ENCODE data around the gene UBE2J1.

Gene UBE2J1, protein sequence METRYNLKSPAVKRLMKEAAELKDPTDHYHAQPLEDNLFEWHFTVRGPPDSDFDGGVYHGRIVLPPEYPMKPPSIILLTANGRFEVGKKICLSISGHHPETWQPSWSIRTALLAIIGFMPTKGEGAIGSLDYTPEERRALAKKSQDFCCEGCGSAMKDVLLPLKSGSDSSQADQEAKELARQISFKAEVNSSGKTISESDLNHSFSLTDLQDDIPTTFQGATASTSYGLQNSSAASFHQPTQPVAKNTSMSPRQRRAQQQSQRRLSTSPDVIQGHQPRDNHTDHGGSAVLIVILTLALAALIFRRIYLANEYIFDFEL

DNA sequence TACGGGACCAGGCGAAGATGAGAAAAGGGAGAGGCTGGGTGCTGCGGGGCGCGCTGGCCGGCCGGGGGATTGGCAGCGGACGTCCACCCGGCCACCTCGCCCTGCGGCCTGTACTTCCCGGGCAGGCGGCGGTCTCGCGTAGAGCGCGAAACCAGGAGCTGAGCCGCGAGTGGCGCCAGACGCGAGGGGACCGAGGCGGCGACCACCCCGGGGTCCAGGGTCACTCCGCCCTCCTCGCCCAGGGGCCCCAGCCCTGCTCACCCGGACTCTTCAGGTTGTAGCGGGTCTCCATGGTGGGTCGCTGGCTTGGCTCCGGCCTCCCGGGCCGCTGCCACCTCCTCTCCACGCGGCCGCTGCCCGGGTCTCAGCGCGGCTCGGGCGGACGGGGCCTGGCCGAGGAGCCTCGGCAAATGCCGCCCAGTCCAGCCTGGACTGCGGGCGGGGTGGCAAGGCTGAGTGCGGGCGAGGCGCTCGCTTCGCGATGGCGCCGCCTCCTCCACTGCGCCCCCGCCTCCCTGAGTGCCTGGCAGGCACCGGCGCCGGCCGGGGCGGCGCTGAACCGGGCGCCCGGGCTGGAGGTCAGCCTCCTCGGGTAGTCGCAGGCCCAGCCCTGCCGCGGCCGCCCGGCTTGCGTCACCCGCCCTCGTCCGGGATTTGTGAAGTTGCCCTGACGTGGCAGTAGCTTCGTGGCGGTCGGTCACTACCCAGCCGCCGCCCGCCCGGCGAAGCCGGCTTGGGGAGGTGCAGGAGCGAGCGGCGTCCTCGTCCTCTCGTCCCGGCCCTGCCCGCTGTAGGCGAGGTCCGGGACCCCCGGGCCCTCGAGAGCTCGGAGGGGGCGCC is at the start of gene UBE2J1:
UBE2J1 (minus strand) TSS at position 445 of the 840 bp plus-strand sequence; CDS start at position 292, 153 bp downstream.
- H3K79me2 ChIP-seq (ENCODE audit: low read length) = peaks cover 81% of the 10 kb centered on the region
- H3K9me3 ChIP-seq (replicated peaks; ENCODE audit: insufficient read depth, low read length) = no peaks in the 10 kb centered on the region
- H3K27me3 ChIP-seq (replicated peaks; ENCODE audit: insufficient read depth, low read length) = no peaks in the 10 kb centered on the region
- no peak within 1 kb of the TSS for H2AFZ ChIP-seq (ENCODE audit: low read length)
- TF ChIP-seq EZH2phosphoT487 (IDR thresholded peaks at IDR 0.05; ENCODE audit: low read length) = no peak
- H3K4me3 ChIP-seq (ENCODE audit: low read length) = peak within 1 kb of the TSS; percentile 86
- peak within 1 kb of the TSS; percentile 95 for H3K4me2 ChIP-seq (ENCODE audit: low read depth, low read length)
- peaks cover 61% of the 10 kb centered on the region for H3K4me1 ChIP-seq (ENCODE audit: low read length)
- DNase-seq = peak; percentile 80
- H4K20me1 ChIP-seq (ENCODE audit: insufficient read depth, low read length) = peaks cover 7% of the 10 kb centered on the region; the same call in 1 of the 2 replicates
- H3K27ac ChIP-seq (ENCODE audit: low read length) = peak within 1 kb of the TSS; percentile 99
- H3K9me2 ChIP-seq (replicated peaks; ENCODE audit: insufficient read depth, low read length) = no peaks in the 10 kb centered on the region
- H3F3A ChIP-seq (ENCODE audit: insufficient read depth, low read length) = peaks cover 85% of the 10 kb centered on the region
- peak within 1 kb of the TSS; percentile 89 for H3K9ac ChIP-seq (ENCODE audit: low read length)
- peaks cover 4% of the 10 kb centered on the region; the same call in 1 of the 2 replicates for H3K36me3 ChIP-seq (replicated peaks; ENCODE audit: insufficient read depth, low read length)

DNA sequence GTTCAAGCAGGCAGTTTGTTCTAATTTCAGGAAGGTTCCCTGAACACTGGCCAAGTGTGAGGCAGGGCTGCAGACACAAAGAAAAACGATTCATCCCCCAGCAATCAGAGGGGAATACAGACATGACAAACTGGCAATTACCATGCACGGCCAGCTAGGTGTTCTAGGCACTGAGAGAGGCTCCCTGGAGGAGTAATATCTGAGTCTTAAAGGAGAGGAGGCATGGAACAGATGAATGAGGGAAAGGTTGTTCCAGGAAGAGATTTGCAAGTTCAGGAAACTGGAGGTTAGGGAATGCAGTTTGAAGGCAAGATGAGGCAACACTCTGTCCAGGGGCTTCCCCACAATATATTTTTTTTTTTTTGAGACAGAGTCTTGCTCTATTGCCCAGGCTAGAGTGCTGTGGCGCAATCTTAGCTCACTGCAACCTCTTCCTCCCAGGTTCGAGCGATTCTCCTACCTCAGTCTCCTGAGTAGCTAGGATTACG is 48.4 kb upstream of the UBE2J1 start:
- Histone ChIP-seq H3K4me1 (ENCODE audit: low read length) (peaks cover 11% of the 10 kb centered on the region), H2AFZ (ENCODE audit: low read length) (no peak overlapping the region), H3K4me3 (ENCODE audit: low read length) (no peak overlapping the region), H3K9me3 (replicated peaks; ENCODE audit: insufficient read depth, low read length) (no peaks in the 10 kb centered on the region), H3K27ac (ENCODE audit: low read length) (no peak overlapping the region), H3K79me2 (ENCODE audit: low read length) (peaks cover 99% of the 10 kb centered on the region), H3K9me2 (replicated peaks; ENCODE audit: insufficient read depth, low read length) (no peaks in the 10 kb centered on the region), H3F3A (ENCODE audit: insufficient read depth, low read length) (peaks cover 3% of the 10 kb centered on the region; the same call in 1 of the 2 replicates), H3K27me3 (replicated peaks; ENCODE audit: insufficient read depth, low read length) (no peaks in the 10 kb centered on the region), H4K20me1 (ENCODE audit: insufficient read depth, low read length) (peaks cover 10% of the 10 kb centered on the region; the same call in 1 of the 2 replicates), H3K4me2 (ENCODE audit: low read depth, low read length) (no peak overlapping the region), H3K36me3 (replicated peaks; ENCODE audit: insufficient read depth, low read length) (no peaks in the 10 kb centered on the region), H3K9ac (ENCODE audit: low read length) (no peak overlapping the region)
- DNase-seq = no peak
- TF ChIP-seq, protein P1, sequence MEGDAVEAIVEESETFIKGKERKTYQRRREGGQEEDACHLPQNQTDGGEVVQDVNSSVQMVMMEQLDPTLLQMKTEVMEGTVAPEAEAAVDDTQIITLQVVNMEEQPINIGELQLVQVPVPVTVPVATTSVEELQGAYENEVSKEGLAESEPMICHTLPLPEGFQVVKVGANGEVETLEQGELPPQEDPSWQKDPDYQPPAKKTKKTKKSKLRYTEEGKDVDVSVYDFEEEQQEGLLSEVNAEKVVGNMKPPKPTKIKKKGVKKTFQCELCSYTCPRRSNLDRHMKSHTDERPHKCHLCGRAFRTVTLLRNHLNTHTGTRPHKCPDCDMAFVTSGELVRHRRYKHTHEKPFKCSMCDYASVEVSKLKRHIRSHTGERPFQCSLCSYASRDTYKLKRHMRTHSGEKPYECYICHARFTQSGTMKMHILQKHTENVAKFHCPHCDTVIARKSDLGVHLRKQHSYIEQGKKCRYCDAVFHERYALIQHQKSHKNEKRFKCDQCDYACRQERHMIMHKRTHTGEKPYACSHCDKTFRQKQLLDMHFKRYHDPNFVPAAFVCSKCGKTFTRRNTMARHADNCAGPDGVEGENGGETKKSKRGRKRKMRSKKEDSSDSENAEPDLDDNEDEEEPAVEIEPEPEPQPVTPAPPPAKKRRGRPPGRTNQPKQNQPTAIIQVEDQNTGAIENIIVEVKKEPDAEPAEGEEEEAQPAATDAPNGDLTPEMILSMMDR (IDR thresholded peaks at IDR 0.05; ENCODE audit: low read length) = no peak
- TF ChIP-seq EZH2 (optimal IDR thresholded peaks at IDR 0.05; ENCODE audit: low read depth, low read length) (no peak), EZH2phosphoT487 (IDR thresholded peaks at IDR 0.05; ENCODE audit: low read length) (no peak)

DNA sequence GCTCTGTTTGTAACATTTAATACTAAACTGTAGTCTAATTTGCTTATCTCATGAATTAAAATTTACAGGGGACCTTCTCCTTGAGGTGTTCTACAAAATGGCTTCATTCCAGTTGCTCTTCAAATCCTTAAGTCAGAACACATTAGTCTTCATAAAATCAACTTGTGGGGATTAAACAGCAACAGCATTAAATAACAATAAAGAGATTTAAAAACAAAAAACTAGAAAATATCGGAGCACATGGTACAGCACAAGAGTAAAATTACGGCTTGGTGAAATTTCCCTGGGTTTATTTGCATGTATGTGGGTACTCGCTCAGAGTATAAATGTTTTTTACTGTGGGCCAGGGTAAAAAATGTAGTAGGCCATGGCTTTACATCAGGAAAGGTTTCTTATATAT is 47.5 kb upstream of the UBE2J1 start:
- TF ChIP-seq EZH2phosphoT487 (IDR thresholded peaks at IDR 0.05; ENCODE audit: low read length) (no peak), EZH2 (optimal IDR thresholded peaks at IDR 0.05; ENCODE audit: low read depth, low read length) (no peak)
- TF ChIP-seq, protein P1 (IDR thresholded peaks at IDR 0.05; ENCODE audit: low read length) = no peak
- no peak overlapping the region for H3K4me2 ChIP-seq (ENCODE audit: low read depth, low read length)
- peaks cover 99% of the 10 kb centered on the region for H3K79me2 ChIP-seq (ENCODE audit: low read length)
- H3K36me3 ChIP-seq (replicated peaks; ENCODE audit: insufficient read depth, low read length) = no peaks in the 10 kb centered on the region
- no peaks in the 10 kb centered on the region for H3K9me2 ChIP-seq (replicated peaks; ENCODE audit: insufficient read depth, low read length)
- H3K27me3 ChIP-seq (replicated peaks; ENCODE audit: insufficient read depth, low read length) = no peaks in the 10 kb centered on the region
- no peak for DNase-seq
- peaks cover 17% of the 10 kb centered on the region for H3K4me1 ChIP-seq (ENCODE audit: low read length)
- H4K20me1 ChIP-seq (ENCODE audit: insufficient read depth, low read length) = peaks cover 7% of the 10 kb centered on the region; the same call in 1 of the 2 replicates
- no peak overlapping the region for H3K9ac ChIP-seq (ENCODE audit: low read length)
- H3K9me3 ChIP-seq (replicated peaks; ENCODE audit: insufficient read depth, low read length) = no peaks in the 10 kb centered on the region
- H3F3A ChIP-seq (ENCODE audit: insufficient read depth, low read length) = peaks cover 3% of the 10 kb centered on the region; the same call in 1 of the 2 replicates
- H2AFZ ChIP-seq (ENCODE audit: low read length) = no peak overlapping the region
- no peak overlapping the region for H3K4me3 ChIP-seq (ENCODE audit: low read length)
- H3K27ac ChIP-seq (ENCODE audit: low read length) = no peak overlapping the region

Data from MM.1S (cell line).